T-helper 9 cell (primary cell): ENCODE measurements around the gene YTHDC2.
"Not testable (repeated sequence)": the region's sequence is repeated elsewhere in the genome, so short reads cannot be mapped to it uniquely, and the experiment has no call there.

ENCODE experiments used
- DNase-seq: peaks from one replicate; pipeline ENCODE4 v3.0.0-alpha.2; 2020

The YTHDC2 gene

GRCh38 chr5:113520899-113521298 lies 7.4 kb downstream of the YTHDC2 start:
- DNase-seq, result no peak

- no peak for DNase-seq
Observed at GRCh38 chr5:113523168-113523567, 9.7 kb downstream of the YTHDC2 start.

GRCh38 chr5:113524927-113525326 lies 11.4 kb downstream of the YTHDC2 start:
- DNase-seq, result no peak

- no peak for DNase-seq
Observed at GRCh38 chr5:113526421-113526820, 12.9 kb downstream of the YTHDC2 start.

GRCh38 chr5:113527746-113528145 lies 14.3 kb downstream of the YTHDC2 start:
- DNase-seq, result no peak

GRCh38 chr5:113531481-113532159 lies 18.1 kb downstream of the YTHDC2 start:
- no peak for DNase-seq

- no peak for DNase-seq
Observed at GRCh38 chr5:113538313-113538712, 24.8 kb downstream of the YTHDC2 start.

- no peak for DNase-seq
Observed at GRCh38 chr5:113546703-113547183, 33.2 kb downstream of the YTHDC2 start.

GRCh38 chr5:113548396-113548795 lies 34.9 kb downstream of the YTHDC2 start:
- no peak for DNase-seq

- no peak for DNase-seq
Observed at GRCh38 chr5:113552137-113552536, 38.6 kb downstream of the YTHDC2 start.

GRCh38 chr5:113552620-113553019 lies 39.1 kb downstream of the YTHDC2 start:
- DNase-seq, result no peak

GRCh38 chr5:113562828-113563400 lies 49.4 kb downstream of the YTHDC2 start:
- no peak for DNase-seq

GRCh38 chr5:113569396-113569795 lies 55.9 kb downstream of the YTHDC2 start:
- DNase-seq, result no peak

- no peak for DNase-seq
Observed at GRCh38 chr5:113572716-113573115, 59.2 kb downstream of the YTHDC2 start.

GRCh38 chr5:113574417-113574816 lies 60.9 kb downstream of the YTHDC2 start:
- DNase-seq, result no peak

- DNase-seq, result no peak
Observed at GRCh38 chr5:113575074-113575473, 61.6 kb downstream of the YTHDC2 start.

- no peak for DNase-seq
Observed at GRCh38 chr5:113578091-113578490, 64.6 kb downstream of the YTHDC2 start.

- no peak for DNase-seq
Observed at GRCh38 chr5:113581388-113581787, 67.9 kb downstream of the YTHDC2 start.

GRCh38 chr5:113598150-113598549 lies 84.7 kb downstream of the YTHDC2 start:
- DNase-seq, result no peak

GRCh38 chr5:113598926-113599325 lies 85.4 kb downstream of the YTHDC2 start:
- no peak for DNase-seq

- DNase-seq, result no peak
Observed at GRCh38 chr5:113600255-113600905, 86.9 kb downstream of the YTHDC2 start.

GRCh38 chr5:113601423-113601822 lies 87.9 kb downstream of the YTHDC2 start:
- DNase-seq, result no peak

- not testable (repeated sequence) for DNase-seq
Observed at GRCh38 chr5:113603246-113603645, 89.8 kb downstream of the YTHDC2 start.
